Measurements from ENCODE around the gene DZIP1L.

DZIP1L gene

GRCh38 chr3:138139691-138140090 is 24.3 kb upstream of the DZIP1L start:
- TF ChIP-seq, protein P1, sequence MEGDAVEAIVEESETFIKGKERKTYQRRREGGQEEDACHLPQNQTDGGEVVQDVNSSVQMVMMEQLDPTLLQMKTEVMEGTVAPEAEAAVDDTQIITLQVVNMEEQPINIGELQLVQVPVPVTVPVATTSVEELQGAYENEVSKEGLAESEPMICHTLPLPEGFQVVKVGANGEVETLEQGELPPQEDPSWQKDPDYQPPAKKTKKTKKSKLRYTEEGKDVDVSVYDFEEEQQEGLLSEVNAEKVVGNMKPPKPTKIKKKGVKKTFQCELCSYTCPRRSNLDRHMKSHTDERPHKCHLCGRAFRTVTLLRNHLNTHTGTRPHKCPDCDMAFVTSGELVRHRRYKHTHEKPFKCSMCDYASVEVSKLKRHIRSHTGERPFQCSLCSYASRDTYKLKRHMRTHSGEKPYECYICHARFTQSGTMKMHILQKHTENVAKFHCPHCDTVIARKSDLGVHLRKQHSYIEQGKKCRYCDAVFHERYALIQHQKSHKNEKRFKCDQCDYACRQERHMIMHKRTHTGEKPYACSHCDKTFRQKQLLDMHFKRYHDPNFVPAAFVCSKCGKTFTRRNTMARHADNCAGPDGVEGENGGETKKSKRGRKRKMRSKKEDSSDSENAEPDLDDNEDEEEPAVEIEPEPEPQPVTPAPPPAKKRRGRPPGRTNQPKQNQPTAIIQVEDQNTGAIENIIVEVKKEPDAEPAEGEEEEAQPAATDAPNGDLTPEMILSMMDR (IDR thresholded peaks at IDR 0.05; ENCODE audit: control extremely low read depth, extremely low read depth, low read depth, missing control alignments), result no peak
- DNase-seq (ENCODE audit: extremely low spot score), result no peak
- ChIA-PET POLR2A (no interaction called here), CTCF (no interaction called here)

DNA sequence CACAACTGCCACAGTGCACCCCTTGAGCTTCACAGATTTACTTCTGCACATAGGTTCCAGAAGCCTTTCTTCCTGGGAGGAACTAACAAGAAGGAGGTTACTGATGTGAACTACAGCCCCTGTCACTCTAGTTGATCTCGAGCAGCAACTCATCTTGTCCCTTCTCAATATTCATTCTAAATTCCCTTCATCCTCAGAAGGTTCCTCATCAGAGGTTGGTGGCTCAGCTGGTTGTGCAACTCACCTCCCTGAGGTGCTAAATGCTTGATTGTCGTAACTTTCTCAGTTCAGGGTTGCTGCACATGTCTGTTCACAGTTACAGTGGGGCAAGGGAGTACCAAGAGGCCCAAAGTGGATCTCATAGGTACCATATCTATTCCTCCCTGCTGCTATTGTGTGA is 22.5 kb upstream of the DZIP1L start:
- DNase-seq (ENCODE audit: extremely low spot score), result no peak
- ChIA-PET POLR2A (no interaction called here), CTCF (interaction anchor here (1.2 kb wide), 1 partner anchor 18 kb away, joined by 3 read pairs; no protein-coding TSS in a partner anchor)
- TF ChIP-seq, protein P1 (IDR thresholded peaks at IDR 0.05; ENCODE audit: control extremely low read depth, extremely low read depth, low read depth, missing control alignments), result no peak

DNA sequence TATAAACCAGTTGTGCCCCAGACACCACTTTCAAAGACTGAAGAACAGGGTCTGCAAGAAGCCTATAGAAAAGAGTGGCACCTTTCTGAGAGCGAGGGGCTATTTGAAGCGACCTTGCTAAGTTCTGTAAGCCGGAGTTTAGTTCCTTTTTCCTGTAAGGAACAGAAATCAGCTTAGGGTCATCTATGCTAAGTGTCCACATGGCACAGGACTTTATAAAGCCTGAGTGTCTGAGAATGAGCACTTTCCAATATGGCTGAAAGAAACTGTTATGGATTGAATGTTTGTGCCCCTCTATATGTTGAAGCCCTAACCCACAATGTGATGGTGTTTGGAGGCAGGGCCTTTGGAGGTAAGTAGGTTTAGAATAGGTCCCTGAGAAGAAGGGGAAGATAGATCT is 20.8 kb upstream of the DZIP1L start:
- POLR2A ChIA-PET, result no interaction called here
- CTCF ChIA-PET, result no interaction called here
- no peak for DNase-seq (ENCODE audit: extremely low spot score)
- TF ChIP-seq, protein P1 (IDR thresholded peaks at IDR 0.05; ENCODE audit: control extremely low read depth, extremely low read depth, low read depth, missing control alignments), result no peak

GRCh38 chr3:138135833-138136194 is 20.4 kb upstream of the DZIP1L start:
- TF ChIP-seq, protein P1 (IDR thresholded peaks at IDR 0.05; ENCODE audit: control extremely low read depth, extremely low read depth, low read depth, missing control alignments), result no peak
- ChIA-PET POLR2A (no interaction called here), CTCF (no interaction called here)
- no peak for DNase-seq (ENCODE audit: extremely low spot score)

GRCh38 chr3:138135146-138135832 is 19.9 kb upstream of the DZIP1L start:
- ChIA-PET POLR2A (no interaction called here), CTCF (no interaction called here)
- TF ChIP-seq, protein P1 (IDR thresholded peaks at IDR 0.05; ENCODE audit: control extremely low read depth, extremely low read depth, low read depth, missing control alignments), result no peak
- DNase-seq (ENCODE audit: extremely low spot score), result no peak

- TF ChIP-seq, protein P1 (IDR thresholded peaks at IDR 0.05; ENCODE audit: control extremely low read depth, extremely low read depth, low read depth, missing control alignments), result no peak
- ChIA-PET CTCF (interaction anchor here (1.0 kb wide), 1 partner anchor 13 kb away, joined by 3 read pairs; no protein-coding TSS in a partner anchor), POLR2A (no interaction called here)
- no peak for DNase-seq (ENCODE audit: extremely low spot score)
These were observed 16.8 kb upstream of the DZIP1L start, which contains the start of gene A4GNT for GRCh38 chr3:138132239-138132638. Gene A4GNT, minus strand, starts transcription at chr3:138132390. Its CDS starts 1,134 bp downstream, at chr3:138131256.

Data from GM10248 (cell line).